Nucleus accumbens (tissue), 56 donors: Measurements from ENCODE around the gene MARS2.
"Not testable (repeated sequence)": the region's sequence is repeated elsewhere in the genome, so short reads cannot be mapped to it uniquely, and the experiment has no call there.

Experiments
- DNase-seq, 56 donors: peaks; one replicate each; lab custom pipeline; 2025; lab: John Stamatoyannopoulos, UW

MARS2 gene

GRCh38 chr2:197705121-197705911 lies at the start of gene MARS2:
MARS2 (plus strand) TSS chr2:197705369; CDS start chr2:197705406, 37 bp downstream.
- DNase-seq = peak; percentile 17 to 94 (median 86)

GRCh38 chr2:197657562-197657961 lies 47.6 kb upstream of the MARS2 start:
- DNase-seq = no peak

GRCh38 chr2:197661626-197662025 lies 43.5 kb upstream of the MARS2 start:
- DNase-seq = no peak

- DNase-seq = no peak
Observed at GRCh38 chr2:197666277-197666676, 38.9 kb upstream of the MARS2 start.

- DNase-seq = no peak
Observed at GRCh38 chr2:197668296-197668695, 36.9 kb upstream of the MARS2 start.

- no peak for DNase-seq
Observed at GRCh38 chr2:197669077-197669476, 36.1 kb upstream of the MARS2 start.

GRCh38 chr2:197672371-197672893 lies 32.7 kb upstream of the MARS2 start:
- no peak for DNase-seq

GRCh38 chr2:197673106-197673505 lies 32.1 kb upstream of the MARS2 start:
- peak in 13 of 56 donors; percentile 2 to 23 (median 7) for DNase-seq

- DNase-seq = no peak
Observed at GRCh38 chr2:197673606-197674005, 31.6 kb upstream of the MARS2 start.

- DNase-seq = peak in 3 of 56 donors; percentile 1 to 3 (median 2)
Observed at GRCh38 chr2:197674060-197674459, 31.1 kb upstream of the MARS2 start.

- DNase-seq = peak in 19 of 56 donors; percentile 1 to 26 (median 6)
Observed at GRCh38 chr2:197674591-197674990, 30.6 kb upstream of the MARS2 start.

GRCh38 chr2:197675246-197675645 lies 29.9 kb upstream of the MARS2 start, which contains the start of gene RFTN2:
RFTN2 (minus strand) TSS chr2:197675587; CDS start chr2:197675458, 129 bp downstream.
- peak in 1 of 56 donors; percentile 43 for DNase-seq

- DNase-seq = peak in 34 of 56 donors; percentile 2 to 50 (median 18)
Observed at GRCh38 chr2:197675711-197676188, 29.4 kb upstream of the MARS2 start.

GRCh38 chr2:197677056-197677455 lies 28.1 kb upstream of the MARS2 start:
- peak in 1 of 56 donors; percentile 1 for DNase-seq

GRCh38 chr2:197677483-197677882 lies 27.7 kb upstream of the MARS2 start:
- no peak for DNase-seq

GRCh38 chr2:197695206-197695605 lies 10.0 kb upstream of the MARS2 start:
- DNase-seq = not testable (repeated sequence)

- not testable (repeated sequence) for DNase-seq
Observed at GRCh38 chr2:197695971-197696370, 9.2 kb upstream of the MARS2 start.

- DNase-seq = not testable (repeated sequence)
Observed at GRCh38 chr2:197696571-197696970, 8.6 kb upstream of the MARS2 start.

- DNase-seq = not testable (repeated sequence)
Observed at GRCh38 chr2:197699724-197700123, 5.4 kb upstream of the MARS2 start.

- DNase-seq = no peak
Observed at GRCh38 chr2:197700960-197701359, 4.2 kb upstream of the MARS2 start.

- peak in 1 of 56 donors; percentile 67 for DNase-seq
Observed at GRCh38 chr2:197704434-197705120, 592 bp upstream of the MARS2 start.
